BE2C (cell line): ENCODE results near the gene RRBP1. TPM values are rescaled to one million over a fixed set of nuclear protein-coding genes. Genes with fewer than 3 reads are reported as not detected.
A peak's percentile ranks its signal among the peaks of the same experiment; 100 is the strongest.

Experiments
- DNase-seq: peaks from one replicate; pipeline ENCODE4 v3.0.0-alpha.2; 2020
- H3K27me3 ChIP-seq: fragments of 250-450 bp; sonication (Bioruptor Pico); 2 replicates; pipeline ENCODE4 v1.5.1; 2020; ENCODE audit warnings: mild to moderate bottlenecking
- H3K36me3 ChIP-seq: fragments of 250-450 bp; sonication (Bioruptor Pico); 2 replicates; pipeline ENCODE4 v1.5.1; 2020; ENCODE audit warnings: mild to moderate bottlenecking
- H3K4me1 ChIP-seq: fragments of 250-450 bp; sonication (Bioruptor Pico); 2 replicates; pipeline ENCODE4 v1.5.1; 2020
- H3K4me3 ChIP-seq: 2 replicates; pipeline ENCODE4 v1.5.1; 2011; ENCODE audit warnings: low read depth, low read length
- H3K9me3 ChIP-seq: fragments of 250-450 bp; sonication (Bioruptor Pico); 2 replicates; pipeline ENCODE4 v1.5.1; 2020
- polyA plus RNA-seq: library from polyadenylated mRNA; unstranded; fragments of >200 nt; gene quantifications from one replicate; pipeline ENCODE4 v1.2.1, GENCODE V29; 2012; ENCODE audit warnings: low read depth, missing spikeins; ENCODE audit not compliant: insufficient read length, insufficient read depth
- TF ChIP-seq, protein P1 (sequence below): IDR thresholded peaks from 2 replicates; pipeline ENCODE4 v1.5.1; 2012; ENCODE audit warnings: mild to moderate bottlenecking, low read depth, low read length

RRBP1 gene, protein sequence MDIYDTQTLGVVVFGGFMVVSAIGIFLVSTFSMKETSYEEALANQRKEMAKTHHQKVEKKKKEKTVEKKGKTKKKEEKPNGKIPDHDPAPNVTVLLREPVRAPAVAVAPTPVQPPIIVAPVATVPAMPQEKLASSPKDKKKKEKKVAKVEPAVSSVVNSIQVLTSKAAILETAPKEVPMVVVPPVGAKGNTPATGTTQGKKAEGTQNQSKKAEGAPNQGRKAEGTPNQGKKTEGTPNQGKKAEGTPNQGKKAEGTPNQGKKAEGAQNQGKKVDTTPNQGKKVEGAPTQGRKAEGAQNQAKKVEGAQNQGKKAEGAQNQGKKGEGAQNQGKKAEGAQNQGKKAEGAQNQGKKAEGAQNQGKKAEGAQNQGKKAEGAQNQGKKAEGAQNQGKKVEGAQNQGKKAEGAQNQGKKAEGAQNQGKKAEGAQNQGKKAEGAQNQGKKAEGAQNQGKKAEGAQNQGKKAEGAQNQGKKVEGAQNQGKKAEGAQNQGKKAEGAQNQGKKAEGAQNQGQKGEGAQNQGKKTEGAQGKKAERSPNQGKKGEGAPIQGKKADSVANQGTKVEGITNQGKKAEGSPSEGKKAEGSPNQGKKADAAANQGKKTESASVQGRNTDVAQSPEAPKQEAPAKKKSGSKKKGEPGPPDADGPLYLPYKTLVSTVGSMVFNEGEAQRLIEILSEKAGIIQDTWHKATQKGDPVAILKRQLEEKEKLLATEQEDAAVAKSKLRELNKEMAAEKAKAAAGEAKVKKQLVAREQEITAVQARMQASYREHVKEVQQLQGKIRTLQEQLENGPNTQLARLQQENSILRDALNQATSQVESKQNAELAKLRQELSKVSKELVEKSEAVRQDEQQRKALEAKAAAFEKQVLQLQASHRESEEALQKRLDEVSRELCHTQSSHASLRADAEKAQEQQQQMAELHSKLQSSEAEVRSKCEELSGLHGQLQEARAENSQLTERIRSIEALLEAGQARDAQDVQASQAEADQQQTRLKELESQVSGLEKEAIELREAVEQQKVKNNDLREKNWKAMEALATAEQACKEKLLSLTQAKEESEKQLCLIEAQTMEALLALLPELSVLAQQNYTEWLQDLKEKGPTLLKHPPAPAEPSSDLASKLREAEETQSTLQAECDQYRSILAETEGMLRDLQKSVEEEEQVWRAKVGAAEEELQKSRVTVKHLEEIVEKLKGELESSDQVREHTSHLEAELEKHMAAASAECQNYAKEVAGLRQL (N-terminal part only)
- 18.2 TPM for polyA plus RNA-seq

DNA sequence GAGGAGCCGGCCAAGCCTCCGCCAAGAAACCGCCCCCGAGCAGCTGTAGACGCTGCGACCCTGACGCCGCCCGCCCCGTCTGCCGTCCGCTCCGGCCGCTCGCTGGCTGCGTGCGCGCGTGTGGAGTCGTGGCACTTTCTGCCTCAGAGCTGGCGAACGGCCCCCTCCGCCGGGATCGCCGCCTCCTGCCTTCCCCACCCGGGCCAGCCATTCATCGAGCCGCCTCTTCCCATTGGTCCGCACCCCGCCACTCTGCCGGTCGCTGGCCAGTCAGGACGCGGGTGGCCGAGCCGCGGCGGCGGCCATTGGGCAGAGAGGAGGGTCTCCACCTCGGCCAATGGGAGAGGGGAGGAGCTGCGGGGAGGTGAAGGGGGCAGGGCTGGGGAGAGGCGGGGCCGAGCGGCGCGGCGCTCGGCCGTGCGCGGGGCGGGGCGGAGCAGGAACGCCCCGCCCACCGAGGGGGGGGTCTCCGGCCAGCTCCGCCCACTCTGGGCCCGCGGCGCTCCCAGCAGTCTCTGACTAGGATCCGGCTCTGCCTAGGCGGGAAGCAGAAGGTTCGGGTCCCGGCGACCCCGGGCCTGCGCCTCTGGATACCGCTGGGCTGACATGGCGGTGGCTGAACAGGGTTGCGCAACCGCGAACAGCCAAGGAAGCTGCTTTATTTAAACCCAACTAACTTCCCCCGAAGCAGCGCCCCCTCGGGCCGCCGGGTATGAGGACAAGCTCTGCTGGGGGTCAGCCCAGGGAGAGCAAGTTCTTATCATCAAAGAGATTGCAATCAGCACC, at the start of gene RRBP1:
TSS of gene RRBP1 (minus strand) at position 140 of the 786 bp plus-strand sequence. CDS start 21,735 bp downstream, outside the sequence.
- DNase-seq: peak; percentile 99
- Histone ChIP-seq H3K27me3 (peaks cover 33% of the 10 kb centered on the region), H3K4me3 (peak within 1 kb of the TSS; percentile 63), H3K36me3 (no peaks in the 10 kb centered on the region), H3K4me1 (no peaks in the 10 kb centered on the region), H3K9me3 (no peaks in the 10 kb centered on the region)
- TF ChIP-seq, protein P1, sequence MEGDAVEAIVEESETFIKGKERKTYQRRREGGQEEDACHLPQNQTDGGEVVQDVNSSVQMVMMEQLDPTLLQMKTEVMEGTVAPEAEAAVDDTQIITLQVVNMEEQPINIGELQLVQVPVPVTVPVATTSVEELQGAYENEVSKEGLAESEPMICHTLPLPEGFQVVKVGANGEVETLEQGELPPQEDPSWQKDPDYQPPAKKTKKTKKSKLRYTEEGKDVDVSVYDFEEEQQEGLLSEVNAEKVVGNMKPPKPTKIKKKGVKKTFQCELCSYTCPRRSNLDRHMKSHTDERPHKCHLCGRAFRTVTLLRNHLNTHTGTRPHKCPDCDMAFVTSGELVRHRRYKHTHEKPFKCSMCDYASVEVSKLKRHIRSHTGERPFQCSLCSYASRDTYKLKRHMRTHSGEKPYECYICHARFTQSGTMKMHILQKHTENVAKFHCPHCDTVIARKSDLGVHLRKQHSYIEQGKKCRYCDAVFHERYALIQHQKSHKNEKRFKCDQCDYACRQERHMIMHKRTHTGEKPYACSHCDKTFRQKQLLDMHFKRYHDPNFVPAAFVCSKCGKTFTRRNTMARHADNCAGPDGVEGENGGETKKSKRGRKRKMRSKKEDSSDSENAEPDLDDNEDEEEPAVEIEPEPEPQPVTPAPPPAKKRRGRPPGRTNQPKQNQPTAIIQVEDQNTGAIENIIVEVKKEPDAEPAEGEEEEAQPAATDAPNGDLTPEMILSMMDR: peak; percentile 67

DNA sequence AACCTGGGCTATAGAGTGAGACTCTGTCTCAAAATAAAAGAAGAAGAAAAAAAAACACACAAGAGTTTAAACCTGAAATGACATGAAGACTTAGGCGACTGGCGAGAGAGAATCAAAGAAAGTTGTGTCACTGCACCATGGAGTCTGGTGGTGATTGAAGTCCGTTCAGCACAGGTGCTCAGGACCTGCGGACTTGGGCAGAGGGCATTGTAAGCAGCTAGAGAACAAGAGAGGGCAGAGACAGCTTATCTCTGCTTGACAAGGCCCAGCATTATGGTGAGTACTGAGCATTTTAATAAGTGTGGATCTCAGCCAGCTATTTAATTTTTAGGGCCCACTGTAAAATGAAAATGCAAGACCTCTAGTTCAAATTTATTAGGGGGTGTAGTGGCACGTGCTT, 49.2 kb upstream of the RRBP1 start:
- no peak for DNase-seq
- Histone ChIP-seq H3K27me3 (peaks cover 16% of the 10 kb centered on the region), H3K9me3 (no peaks in the 10 kb centered on the region), H3K36me3 (no peaks in the 10 kb centered on the region), H3K4me1 (no peaks in the 10 kb centered on the region), H3K4me3 (no peak overlapping the region)
- TF ChIP-seq, protein P1: no peak

DNA sequence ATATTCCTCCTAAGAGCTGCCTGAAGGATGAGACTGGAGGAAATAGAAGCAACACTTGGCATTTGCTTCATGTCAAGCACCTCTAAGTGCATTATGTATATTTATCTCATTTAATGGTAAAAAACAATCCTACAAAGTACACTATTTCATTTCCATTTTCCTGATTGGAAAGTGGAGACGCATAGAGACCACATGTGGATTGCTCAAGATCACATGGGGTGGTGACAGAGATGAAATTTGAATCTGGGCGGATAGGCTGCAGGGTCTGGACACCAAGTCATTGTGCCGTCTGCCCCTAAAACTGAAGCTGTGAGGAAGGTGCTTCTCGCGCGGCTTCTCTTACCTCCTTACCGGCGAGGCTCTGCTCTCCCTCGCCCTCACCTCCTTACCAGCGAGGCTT, 48.0 kb upstream of the RRBP1 start:
- TF ChIP-seq, protein P1: no peak
- Histone ChIP-seq H3K9me3 (no peaks in the 10 kb centered on the region), H3K4me1 (no peaks in the 10 kb centered on the region), H3K27me3 (peaks cover 18% of the 10 kb centered on the region), H3K36me3 (no peaks in the 10 kb centered on the region), H3K4me3 (no peak overlapping the region)
- no peak for DNase-seq

DNA sequence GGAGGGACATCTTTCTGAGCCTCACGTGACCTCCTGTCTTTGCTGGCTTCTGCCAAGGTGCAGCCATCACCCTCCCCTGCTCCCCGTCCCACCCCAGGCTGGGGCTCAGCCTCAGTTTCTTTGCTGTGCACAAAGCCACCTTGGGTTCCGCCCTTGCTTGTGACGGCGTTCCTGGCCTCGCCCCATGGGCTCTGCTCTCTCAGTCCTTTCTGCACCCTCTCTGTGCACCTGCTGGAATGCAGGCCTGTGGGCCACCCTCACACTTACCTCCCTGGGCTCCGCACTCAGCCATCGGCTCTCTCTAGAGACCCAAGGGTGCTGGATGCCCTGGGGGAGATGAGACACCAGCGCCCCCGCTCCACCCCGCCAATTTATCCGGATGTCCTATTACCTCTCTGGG, 46.0 kb upstream of the RRBP1 start:
- H3K9me3 ChIP-seq: no peaks in the 10 kb centered on the region
- no peaks in the 10 kb centered on the region for H3K36me3 ChIP-seq
- DNase-seq: no peak
- no peaks in the 10 kb centered on the region for H3K4me1 ChIP-seq
- TF ChIP-seq, protein P1: no peak
- peaks cover 18% of the 10 kb centered on the region for H3K27me3 ChIP-seq
- H3K4me3 ChIP-seq: no peak overlapping the region

DNA sequence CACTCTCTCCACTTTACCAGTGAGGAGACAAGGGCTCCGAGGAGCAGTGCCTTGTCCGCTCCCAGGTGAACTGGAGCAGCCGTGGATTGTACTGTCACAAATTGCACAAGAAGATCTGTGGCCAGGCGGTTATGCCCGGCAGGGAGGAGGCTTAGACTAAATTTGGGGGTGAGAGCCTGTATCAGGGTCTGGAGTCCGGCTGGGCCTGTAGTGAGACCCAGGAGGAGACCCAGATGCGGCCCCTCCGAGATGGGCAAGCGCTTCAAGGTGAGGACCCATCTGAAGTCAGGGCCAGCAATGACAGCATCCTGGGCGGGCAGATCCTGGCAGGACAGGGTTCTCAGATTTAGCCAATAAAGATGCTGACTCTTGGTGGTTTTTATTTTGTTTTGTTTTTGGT, 45.3 kb upstream of the RRBP1 start:
- no peak overlapping the region for H3K4me3 ChIP-seq
- no peaks in the 10 kb centered on the region for H3K9me3 ChIP-seq
- DNase-seq: no peak
- H3K4me1 ChIP-seq: no peaks in the 10 kb centered on the region
- H3K27me3 ChIP-seq: peaks cover 18% of the 10 kb centered on the region
- TF ChIP-seq, protein P1: no peak
- H3K36me3 ChIP-seq: no peaks in the 10 kb centered on the region
